ENCODE results near the gene RAX2.

DNA sequence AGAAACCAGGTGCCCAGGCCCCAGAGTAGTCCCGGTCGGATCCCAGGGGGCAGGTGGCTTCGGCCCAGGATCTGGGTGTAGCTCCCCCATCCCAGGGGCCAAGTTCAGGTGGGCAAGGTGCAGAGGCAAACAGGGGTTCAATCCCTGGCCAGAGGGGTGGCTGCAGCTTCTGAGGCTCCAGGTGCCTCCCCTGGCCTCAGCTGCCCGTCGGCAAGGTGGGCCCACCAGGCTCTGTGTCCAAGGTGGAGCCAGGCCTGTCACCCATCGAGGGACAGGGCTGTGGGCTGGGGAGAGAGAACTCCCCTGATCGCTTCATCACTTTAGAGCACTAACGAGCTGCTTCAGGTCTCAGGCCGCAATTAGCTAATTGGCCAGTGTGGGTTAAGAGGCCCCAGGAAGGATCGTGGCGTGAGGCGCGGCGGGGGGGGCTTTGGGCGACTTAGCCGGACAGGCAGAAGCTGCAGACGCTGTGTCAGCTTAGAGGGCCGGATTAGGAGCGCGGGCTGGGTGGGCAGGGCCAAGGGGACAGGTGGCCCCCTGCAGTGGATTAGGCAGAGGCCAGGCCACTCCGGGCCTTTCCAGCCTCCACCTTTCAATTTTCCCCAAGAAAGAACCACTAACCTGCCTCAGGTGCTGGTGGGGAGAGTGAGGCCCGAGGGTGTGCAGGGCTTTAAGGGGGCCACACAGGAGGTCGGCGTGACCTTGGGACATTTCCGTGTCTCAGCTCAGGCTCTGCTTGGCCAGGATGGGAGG is 2.8 kb upstream of the RAX2 start:
- TF ChIP-seq, protein P1, sequence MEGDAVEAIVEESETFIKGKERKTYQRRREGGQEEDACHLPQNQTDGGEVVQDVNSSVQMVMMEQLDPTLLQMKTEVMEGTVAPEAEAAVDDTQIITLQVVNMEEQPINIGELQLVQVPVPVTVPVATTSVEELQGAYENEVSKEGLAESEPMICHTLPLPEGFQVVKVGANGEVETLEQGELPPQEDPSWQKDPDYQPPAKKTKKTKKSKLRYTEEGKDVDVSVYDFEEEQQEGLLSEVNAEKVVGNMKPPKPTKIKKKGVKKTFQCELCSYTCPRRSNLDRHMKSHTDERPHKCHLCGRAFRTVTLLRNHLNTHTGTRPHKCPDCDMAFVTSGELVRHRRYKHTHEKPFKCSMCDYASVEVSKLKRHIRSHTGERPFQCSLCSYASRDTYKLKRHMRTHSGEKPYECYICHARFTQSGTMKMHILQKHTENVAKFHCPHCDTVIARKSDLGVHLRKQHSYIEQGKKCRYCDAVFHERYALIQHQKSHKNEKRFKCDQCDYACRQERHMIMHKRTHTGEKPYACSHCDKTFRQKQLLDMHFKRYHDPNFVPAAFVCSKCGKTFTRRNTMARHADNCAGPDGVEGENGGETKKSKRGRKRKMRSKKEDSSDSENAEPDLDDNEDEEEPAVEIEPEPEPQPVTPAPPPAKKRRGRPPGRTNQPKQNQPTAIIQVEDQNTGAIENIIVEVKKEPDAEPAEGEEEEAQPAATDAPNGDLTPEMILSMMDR (IDR thresholded peaks at IDR 0.05; ENCODE audit: low read depth, low read length), result no peak
- TF ChIP-seq POLR2A (IDR thresholded peaks at IDR 0.05; ENCODE audit: extremely low read depth, insufficient read length), result no peak
- TF ChIP-seq, protein P2, sequence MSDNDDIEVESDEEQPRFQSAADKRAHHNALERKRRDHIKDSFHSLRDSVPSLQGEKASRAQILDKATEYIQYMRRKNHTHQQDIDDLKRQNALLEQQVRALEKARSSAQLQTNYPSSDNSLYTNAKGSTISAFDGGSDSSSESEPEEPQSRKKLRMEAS (IDR thresholded peaks at IDR 0.05; ENCODE audit: low read depth, low read length), result no peak

Data from NB4 (cell line).